Glomerular visceral epithelial cell (primary cell): ENCODE data around the gene WDR90.
A peak's percentile ranks its signal among the peaks of the same experiment; 100 is the strongest.

Source experiments
- DNase-seq: peaks from one replicate; pipeline ENCODE4 v3.0.0-alpha.2; 2016; ENCODE audit errors: extremely low spot score

The WDR90 gene

GRCh38 chr16:660459-661183 is 11.5 kb downstream of the WDR90 start:
- peak; percentile 56 for DNase-seq

- no peak for DNase-seq
These were observed 12.1 kb downstream of the WDR90 start for GRCh38 chr16:661184-661821.

DNA sequence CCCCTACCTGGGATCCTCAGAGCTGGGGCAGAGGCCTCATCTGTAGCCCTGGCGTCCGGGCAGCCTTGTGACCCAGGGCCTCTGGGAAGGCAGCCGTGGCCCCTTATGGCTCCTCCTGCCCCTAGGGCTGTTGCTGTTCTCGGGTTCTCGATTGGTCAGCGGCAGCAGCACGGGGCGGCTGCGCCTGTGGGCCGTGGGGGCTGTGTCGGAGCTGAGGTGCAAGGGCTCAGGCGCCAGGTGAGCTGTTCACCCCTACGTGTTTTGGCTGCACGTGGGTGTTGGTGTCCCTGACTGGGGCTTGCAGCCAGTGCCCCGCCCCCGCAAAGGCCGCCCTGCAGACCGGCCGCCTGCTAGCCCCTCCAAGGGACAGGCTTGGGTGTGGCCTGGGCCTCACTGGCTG is 12.9 kb downstream of the WDR90 start:
- no peak for DNase-seq

DNA sequence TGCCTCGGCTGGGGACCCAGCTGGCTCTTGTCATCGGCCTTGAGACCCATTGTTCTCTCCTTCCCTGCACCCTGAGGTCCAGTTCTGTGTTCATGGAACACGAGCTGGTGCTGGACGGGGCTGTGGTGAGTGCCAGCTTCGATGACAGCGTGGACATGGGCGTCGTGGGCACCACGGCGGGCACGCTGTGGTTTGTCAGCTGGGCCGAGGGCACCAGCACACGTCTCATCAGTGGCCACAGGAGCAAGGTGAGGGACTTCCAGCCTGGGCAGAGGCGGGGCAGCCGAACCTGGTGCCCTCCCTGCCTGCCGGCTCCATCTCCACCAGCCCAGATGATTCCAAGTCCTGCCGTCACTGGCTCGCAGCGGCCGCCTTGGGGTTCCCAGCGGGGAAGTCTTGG is 13.4 kb downstream of the WDR90 start:
- no peak for DNase-seq

DNA sequence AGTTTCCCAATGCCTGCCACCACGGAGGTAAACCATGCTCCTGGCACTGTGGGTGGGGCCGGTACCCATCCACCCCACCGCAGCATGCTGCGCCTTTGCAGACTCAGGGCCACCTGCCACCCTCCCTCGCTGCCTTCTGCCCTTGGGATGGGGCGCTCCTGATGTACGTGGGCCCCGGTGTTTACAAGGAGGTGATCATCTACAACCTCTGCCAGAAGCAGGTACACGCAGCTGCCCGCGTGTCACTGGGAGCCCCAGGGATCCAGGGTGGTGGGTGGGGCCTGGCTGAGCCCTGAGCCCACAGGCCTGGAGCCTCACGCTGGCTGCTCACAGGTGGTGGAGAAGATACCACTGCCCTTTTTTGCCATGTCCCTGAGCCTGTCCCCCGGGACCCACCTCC is 17.4 kb downstream of the WDR90 start:
- DNase-seq: no peak

GRCh38 chr16:667113-667779 is 18.1 kb downstream of the WDR90 start:
- no peak for DNase-seq

GRCh38 chr16:667780-668518 is 18.8 kb downstream of the WDR90 start, which contains the start of gene RHOT2:
TSS of gene RHOT2 (plus strand) at chr16:668132. CDS start at chr16:668200, 68 bp downstream.
- peak; percentile 90 for DNase-seq

- DNase-seq: no peak
These were observed 19.5 kb downstream of the WDR90 start for GRCh38 chr16:668519-669171.

DNA sequence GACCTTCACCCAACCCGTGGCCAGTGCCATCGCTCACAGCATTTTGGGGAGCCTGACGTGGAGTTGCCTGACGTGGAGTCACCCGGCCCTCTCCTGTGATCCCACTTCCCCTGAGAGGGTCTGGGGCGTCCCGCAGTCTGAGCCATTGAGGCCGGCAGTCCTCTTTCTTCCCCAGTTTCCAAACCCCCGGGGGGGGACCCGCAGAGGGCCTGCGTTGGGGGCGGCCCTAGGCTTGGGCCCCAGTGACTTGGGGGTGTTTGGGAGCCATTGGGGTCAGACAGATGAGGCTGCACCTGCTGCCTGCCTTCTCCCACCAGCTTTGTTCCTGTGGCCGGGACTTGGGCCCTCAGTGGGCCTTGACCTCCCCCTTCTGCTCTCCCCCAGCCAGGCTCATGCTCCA is 20.5 kb downstream of the WDR90 start:
- no peak for DNase-seq

- no peak for DNase-seq
These were observed 21.6 kb downstream of the WDR90 start for GRCh38 chr16:670485-671352.

DNA sequence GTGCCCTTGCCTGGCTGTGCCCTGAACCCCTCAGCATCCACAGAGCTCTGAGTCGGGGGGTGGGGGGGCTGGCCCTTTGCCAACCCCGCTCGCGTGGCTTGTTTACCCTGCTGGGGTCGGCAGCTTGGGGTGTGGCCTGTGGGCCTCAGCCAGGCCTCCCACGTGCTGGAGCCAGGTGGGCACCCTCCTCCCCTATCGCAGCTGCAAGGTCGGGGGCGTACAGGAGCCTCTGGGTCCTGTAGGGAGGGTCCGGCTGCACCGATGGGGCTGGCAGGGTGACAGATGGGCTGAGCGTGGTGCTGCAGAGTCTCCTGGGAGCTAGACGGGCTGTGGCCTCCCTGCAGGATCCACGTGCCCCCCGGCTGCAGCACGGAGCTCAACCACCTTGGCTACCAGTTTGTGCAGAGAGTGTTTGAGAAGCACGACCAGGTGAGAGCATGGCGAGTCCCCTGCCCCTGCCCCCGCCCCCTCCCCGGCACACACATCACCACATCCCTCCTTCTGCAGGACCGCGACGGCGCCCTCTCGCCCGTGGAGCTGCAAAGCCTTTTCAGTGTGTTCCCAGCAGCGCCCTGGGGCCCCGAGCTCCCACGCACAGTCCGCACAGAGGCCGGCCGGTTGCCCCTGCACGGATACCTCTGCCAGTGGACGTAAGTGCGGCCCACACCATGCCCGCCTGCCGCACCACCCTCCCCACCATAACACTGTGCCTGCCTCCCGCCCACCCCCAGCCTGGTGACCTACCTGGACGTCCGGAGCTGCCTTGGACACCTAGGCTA is 22.4 kb downstream of the WDR90 start:
- DNase-seq: no peak

GRCh38 chr16:672371-672770 is 23.2 kb downstream of the WDR90 start:
- no peak for DNase-seq

DNA sequence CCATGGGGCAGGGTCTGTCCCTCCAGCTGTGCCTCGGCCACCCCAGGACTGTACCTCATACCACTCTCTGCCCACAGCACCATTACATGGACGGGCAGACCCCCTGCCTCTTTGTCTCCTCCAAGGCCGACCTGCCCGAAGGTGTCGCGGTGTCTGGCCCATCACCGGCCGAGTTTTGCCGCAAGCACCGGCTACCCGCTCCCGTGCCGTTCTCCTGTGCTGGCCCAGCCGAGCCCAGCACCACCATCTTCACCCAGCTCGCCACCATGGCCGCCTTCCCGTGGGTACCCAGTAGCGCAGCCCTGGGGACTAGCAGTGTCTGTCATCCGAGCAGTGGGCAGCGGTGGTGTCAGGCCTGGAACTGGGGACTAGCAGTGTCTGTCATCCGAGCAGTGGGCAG is 23.7 kb downstream of the WDR90 start:
- DNase-seq: no peak

GRCh38 chr16:673399-673991 is 24.3 kb downstream of the WDR90 start:
- no peak for DNase-seq

DNA sequence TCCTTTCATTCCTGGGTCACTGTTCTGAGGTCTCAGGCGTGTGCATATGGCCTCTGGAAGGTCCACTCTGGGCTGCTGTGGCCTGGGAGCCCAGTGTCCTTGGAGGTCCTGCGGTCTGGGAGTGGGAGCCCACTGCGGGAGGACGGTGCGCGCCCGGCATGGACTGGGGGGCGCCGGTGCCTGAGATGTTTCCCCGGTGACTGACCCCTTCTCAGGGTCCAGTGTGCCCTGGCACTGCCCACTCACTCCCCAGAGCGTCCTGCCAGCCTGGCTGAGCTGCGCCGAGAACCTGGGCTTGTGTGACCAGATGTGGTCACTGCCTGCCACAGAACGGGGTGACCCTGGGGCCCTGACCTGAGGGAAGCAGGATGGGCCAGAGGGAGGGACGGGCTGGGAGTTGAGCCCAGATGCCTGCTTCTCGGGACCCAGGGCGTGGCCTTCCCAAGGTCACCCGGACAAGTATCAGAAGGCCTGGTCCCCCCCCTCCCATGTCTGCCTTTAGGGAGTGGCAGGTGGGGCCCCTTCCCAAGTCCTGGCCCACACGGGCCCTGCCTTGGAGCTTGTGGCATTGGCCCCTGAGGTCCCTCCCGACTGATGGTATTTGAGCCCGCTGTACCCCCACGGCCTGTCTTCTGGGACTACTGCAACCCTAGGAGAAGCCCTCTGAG is 25.2 kb downstream of the WDR90 start:
- no peak for DNase-seq

- no peak for DNase-seq
These were observed 26.1 kb downstream of the WDR90 start, which contains the start of gene RHBDL1 for GRCh38 chr16:674968-675883. TSS of gene RHBDL1 (plus strand) at chr16:675671. CDS start at chr16:675791, 120 bp downstream.

- DNase-seq: no peak
These were observed 26.9 kb downstream of the WDR90 start for GRCh38 chr16:675884-676564.
